Mesendoderm (in vitro differentiated cells): ENCODE results near the gene PARP8.

Experiments
- DNase-seq: peaks from one replicate; pipeline ENCODE4 v3.0.0; 2013
- H2AK5ac ChIP-seq: 2 replicates; pipeline ENCODE4 v1.6.1; 2013; ENCODE audit warnings: low read length, inconsistent platforms
- H2BK120ac ChIP-seq: 2 replicates; pipeline ENCODE4 v1.6.1; 2013; ENCODE audit warnings: low read depth, mild to moderate bottlenecking, low read length, moderate library complexity, mixed read lengths
- H2BK15ac ChIP-seq: replicated peaks from 2 replicates; pipeline ENCODE4 v1.6.1; 2013; ENCODE audit warnings: low read depth, mild to moderate bottlenecking, moderate library complexity
- H2BK5ac ChIP-seq: 2 replicates; pipeline ENCODE4 v1.6.1; 2013; ENCODE audit warnings: low read length, inconsistent platforms
- H3K18ac ChIP-seq: 2 replicates; pipeline ENCODE4 v1.6.1; 2013; ENCODE audit warnings: mild to moderate bottlenecking, low read length, mixed read lengths
- H3K23ac ChIP-seq: one replicate; pipeline ENCODE4 v1.6.1; 2013; ENCODE audit warnings: low read length
- H3K27ac ChIP-seq: 2 replicates; pipeline ENCODE4 v1.5.1; 2013; ENCODE audit warnings: low read depth, mild to moderate bottlenecking, inconsistent platforms, low read length, moderate library complexity
- H3K27me3 ChIP-seq: 2 replicates; pipeline ENCODE4 v1.6.1; 2013; ENCODE audit warnings: low read length, control low read depth, mild to moderate bottlenecking, inconsistent platforms; ENCODE audit not compliant: insufficient read depth, poor library complexity
- H3K36me3 ChIP-seq: 2 replicates; pipeline ENCODE4 v1.6.1; 2013; ENCODE audit warnings: low read length, inconsistent platforms; ENCODE audit not compliant: control insufficient read depth, insufficient read depth
- H3K4ac ChIP-seq: one replicate; pipeline ENCODE4 v1.6.1; 2013; ENCODE audit warnings: low read depth, mild to moderate bottlenecking, low read length, moderate library complexity
- H3K4me1 ChIP-seq: 2 replicates; pipeline ENCODE4 v1.6.1; 2013; ENCODE audit warnings: low read depth, low read length, inconsistent platforms; ENCODE audit not compliant: control insufficient read depth
- H3K4me2 ChIP-seq: 2 replicates; pipeline ENCODE4 v1.6.1; 2013; ENCODE audit warnings: low read length
- H3K4me3 ChIP-seq: 2 replicates; pipeline ENCODE4 v1.5.1; 2013; ENCODE audit warnings: mild to moderate bottlenecking, low read length
- H3K56ac ChIP-seq: one replicate; pipeline ENCODE4 v1.6.1; 2013; ENCODE audit warnings: low read length
- H3K79me1 ChIP-seq: 2 replicates; pipeline ENCODE4 v1.6.1; 2013; ENCODE audit warnings: low read length, inconsistent platforms
- H3K79me2 ChIP-seq: 2 replicates; pipeline ENCODE4 v1.6.1; 2013; ENCODE audit warnings: mild to moderate bottlenecking, low read length; ENCODE audit not compliant: control insufficient read depth, insufficient read depth
- H3K9ac ChIP-seq: 2 replicates; pipeline ENCODE4 v1.6.1; 2013; ENCODE audit warnings: low read length, inconsistent platforms
- H4K5ac ChIP-seq: one replicate; pipeline ENCODE4 v1.6.1; 2013; ENCODE audit warnings: low read length
- H4K8ac ChIP-seq: one replicate; pipeline ENCODE4 v1.6.1; 2013; ENCODE audit warnings: low read depth, mild to moderate bottlenecking, control low read depth, low read length, moderate library complexity
- WGBS: extraction: QIAGEN DNeasy Blood & Tissue Kit; methylation state at CpG from one replicate; pipeline ENCODE4 v1.1.7; 2013; ENCODE audit warnings: low lambda C conversion rate, missing lambda C conversion rate; ENCODE audit not compliant: insufficient coverage; ENCODE audit errors: extremely low coverage; 5-methylcytosine and 5-hydroxymethylcytosine counted together

The PARP8 gene

DNA sequence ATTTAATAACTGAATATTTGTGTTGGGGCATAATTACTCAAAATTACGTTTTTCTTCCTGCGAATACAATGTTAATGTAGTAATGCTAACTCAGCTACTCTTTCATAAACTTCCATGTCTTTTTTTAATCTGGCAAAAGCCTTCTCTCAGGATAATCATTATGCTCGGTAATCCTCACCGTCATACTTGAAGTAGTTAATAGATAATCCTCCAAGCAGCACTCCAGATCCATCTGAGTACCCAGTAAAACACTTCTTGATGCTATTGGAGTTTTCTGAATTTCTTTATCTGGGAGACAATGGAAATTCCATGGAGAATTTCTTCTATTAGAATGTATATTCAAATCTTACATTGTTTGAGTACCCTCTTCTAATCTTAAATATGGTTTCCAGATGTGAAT is 34.3 kb downstream of the PARP8 start:
- no peak overlapping the region for H3K4ac ChIP-seq
- H3K9ac ChIP-seq: no peak overlapping the region
- no peaks in the 10 kb centered on the region for H3K36me3 ChIP-seq
- no peak overlapping the region for H4K8ac ChIP-seq
- no peak overlapping the region for H2BK15ac ChIP-seq
- no peak overlapping the region for H2BK120ac ChIP-seq
- no peak overlapping the region for H2AK5ac ChIP-seq
- no peak overlapping the region for H4K5ac ChIP-seq
- H3K27ac ChIP-seq: no peak overlapping the region
- H3K4me3 ChIP-seq: no peak overlapping the region
- H3K56ac ChIP-seq: no peak overlapping the region
- H3K4me1 ChIP-seq: peaks cover 6% of the 10 kb centered on the region
- peaks cover 13% of the 10 kb centered on the region for H3K79me2 ChIP-seq
- H2BK5ac ChIP-seq: no peak overlapping the region
- peaks cover 3% of the 10 kb centered on the region for H3K79me1 ChIP-seq
- WGBS: no CpG with 5 or more reads among the region's 4 CpGs
- H3K23ac ChIP-seq: no peak overlapping the region
- no peaks in the 10 kb centered on the region for H3K27me3 ChIP-seq
- DNase-seq: no peak
- no peak overlapping the region for H3K4me2 ChIP-seq
- no peak overlapping the region for H3K18ac ChIP-seq

- H3K18ac ChIP-seq: no peak overlapping the region
- no peak overlapping the region for H3K4me2 ChIP-seq
- DNase-seq: no peak
- H2BK5ac ChIP-seq: no peak overlapping the region
- no peaks in the 10 kb centered on the region for H3K36me3 ChIP-seq
- no peak overlapping the region for H3K56ac ChIP-seq
- H3K79me2 ChIP-seq: peaks cover 10% of the 10 kb centered on the region
- H3K9ac ChIP-seq: no peak overlapping the region
- WGBS: no CpG with 5 or more reads among the region's 9 CpGs
- no peak overlapping the region for H4K8ac ChIP-seq
- H3K27me3 ChIP-seq: no peaks in the 10 kb centered on the region
- no peak overlapping the region for H3K4ac ChIP-seq
- H2BK15ac ChIP-seq: no peak overlapping the region
- no peak overlapping the region for H4K5ac ChIP-seq
- H2BK120ac ChIP-seq: no peak overlapping the region
- H2AK5ac ChIP-seq: no peak overlapping the region
- H3K27ac ChIP-seq: no peak overlapping the region
- H3K4me1 ChIP-seq: peaks cover 6% of the 10 kb centered on the region
- peaks cover 3% of the 10 kb centered on the region for H3K79me1 ChIP-seq
- no peak overlapping the region for H3K4me3 ChIP-seq
- no peak overlapping the region for H3K23ac ChIP-seq
Observed at GRCh38 chr5:50702615-50703366, 36.4 kb downstream of the PARP8 start.

- WGBS: no CpG with 5 or more reads among the region's 1 CpG
Observed at GRCh38 chr5:50703367-50703666, 36.9 kb downstream of the PARP8 start.

GRCh38 chr5:50704730-50705129 is 38.3 kb downstream of the PARP8 start:
- H4K8ac ChIP-seq: no peak overlapping the region
- no peak overlapping the region for H2AK5ac ChIP-seq
- H3K79me1 ChIP-seq: peaks cover 3% of the 10 kb centered on the region
- no peak overlapping the region for H2BK5ac ChIP-seq
- H2BK120ac ChIP-seq: no peak overlapping the region
- no peak overlapping the region for H3K23ac ChIP-seq
- H3K9ac ChIP-seq: no peak overlapping the region
- WGBS: no CpG with 5 or more reads among the region's 3 CpGs
- peaks cover 2% of the 10 kb centered on the region for H3K4me1 ChIP-seq
- no peak overlapping the region for H3K56ac ChIP-seq
- no peak overlapping the region for H4K5ac ChIP-seq
- H3K4me2 ChIP-seq: no peak overlapping the region
- no peaks in the 10 kb centered on the region for H3K36me3 ChIP-seq
- no peak overlapping the region for H3K4me3 ChIP-seq
- DNase-seq: no peak
- no peak overlapping the region for H3K18ac ChIP-seq
- no peak overlapping the region for H3K27ac ChIP-seq
- H2BK15ac ChIP-seq: no peak overlapping the region
- no peaks in the 10 kb centered on the region for H3K27me3 ChIP-seq
- peaks cover 6% of the 10 kb centered on the region for H3K79me2 ChIP-seq
- H3K4ac ChIP-seq: no peak overlapping the region

More at GRCh38 chr5:50703367-50703666, 36.9 kb downstream of the PARP8 start:
- Histone ChIP-seq H3K79me1 (peaks cover 3% of the 10 kb centered on the region), H2AK5ac (no peak overlapping the region), H2BK15ac (no peak overlapping the region), H3K27ac (no peak overlapping the region), H2BK5ac (no peak overlapping the region), H3K4me2 (no peak overlapping the region), H4K8ac (no peak overlapping the region), H3K4me1 (peaks cover 6% of the 10 kb centered on the region), H2BK120ac (no peak overlapping the region), H3K79me2 (peaks cover 8% of the 10 kb centered on the region), H3K27me3 (no peaks in the 10 kb centered on the region), H3K4me3 (no peak overlapping the region), H4K5ac (no peak overlapping the region), H3K23ac (no peak overlapping the region), H3K36me3 (no peaks in the 10 kb centered on the region), H3K9ac (no peak overlapping the region), H3K56ac (no peak overlapping the region), H3K4ac (no peak overlapping the region), H3K18ac (no peak overlapping the region)
- no peak for DNase-seq

- Histone ChIP-seq H3K9ac (no peak overlapping the region), H3K4me2 (no peak overlapping the region), H2BK15ac (no peak overlapping the region), H4K5ac (no peak overlapping the region), H3K4me1 (no peaks in the 10 kb centered on the region), H3K36me3 (no peaks in the 10 kb centered on the region), H3K27me3 (no peaks in the 10 kb centered on the region), H3K23ac (no peak overlapping the region), H3K4me3 (no peak overlapping the region), H3K79me1 (no peaks in the 10 kb centered on the region), H2BK120ac (no peak overlapping the region), H3K4ac (no peak overlapping the region), H3K27ac (no peak overlapping the region), H2AK5ac (no peak overlapping the region), H3K56ac (no peak overlapping the region), H3K18ac (no peak overlapping the region), H4K8ac (no peak overlapping the region), H2BK5ac (no peak overlapping the region), H3K79me2 (peaks cover 10% of the 10 kb centered on the region)
- no peak for DNase-seq
- WGBS: no CpG with 5 or more reads among the region's 1 CpG
Observed at GRCh38 chr5:50709471-50709870, 43.0 kb downstream of the PARP8 start.

DNA sequence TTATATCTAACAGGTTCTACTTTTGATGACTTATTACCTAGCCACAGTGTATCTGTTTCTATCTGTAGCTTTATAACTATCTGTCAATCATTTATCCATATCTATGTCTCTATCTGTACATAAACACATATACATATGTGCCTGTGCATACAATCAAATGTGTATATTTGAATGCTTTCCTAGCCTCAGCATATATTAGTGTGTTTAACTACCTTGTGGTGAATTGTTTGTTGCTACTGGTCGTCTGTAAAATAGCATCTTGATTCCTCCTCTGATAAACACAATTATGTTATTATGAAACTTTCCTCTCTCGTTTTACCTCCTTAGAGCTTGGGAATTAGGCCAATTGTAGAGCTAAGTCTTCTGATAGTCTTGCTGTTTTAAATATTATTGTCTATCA is 44.4 kb downstream of the PARP8 start:
- H2BK120ac ChIP-seq: no peak overlapping the region
- no peak overlapping the region for H3K23ac ChIP-seq
- H2BK5ac ChIP-seq: no peak overlapping the region
- H3K79me2 ChIP-seq: peaks cover 12% of the 10 kb centered on the region
- no peaks in the 10 kb centered on the region for H3K4me1 ChIP-seq
- DNase-seq: no peak
- H3K36me3 ChIP-seq: no peaks in the 10 kb centered on the region
- no peaks in the 10 kb centered on the region for H3K27me3 ChIP-seq
- H3K9ac ChIP-seq: no peak overlapping the region
- H2AK5ac ChIP-seq: no peak overlapping the region
- H3K56ac ChIP-seq: no peak overlapping the region
- H3K4ac ChIP-seq: no peak overlapping the region
- no peak overlapping the region for H2BK15ac ChIP-seq
- H3K79me1 ChIP-seq: peaks cover 4% of the 10 kb centered on the region
- H3K4me2 ChIP-seq: no peak overlapping the region
- no CpG with 5 or more reads among the region's 2 CpGs for WGBS
- H4K8ac ChIP-seq: no peak overlapping the region
- no peak overlapping the region for H3K18ac ChIP-seq
- H3K4me3 ChIP-seq: no peak overlapping the region
- no peak overlapping the region for H4K5ac ChIP-seq
- no peak overlapping the region for H3K27ac ChIP-seq
